Adrenal gland (tissue), 12 donors: ENCODE measurements around the gene SPHKAP. TPM values are rescaled to one million over a fixed set of nuclear protein-coding genes. Genes with fewer than 3 reads are reported as not detected.

Experiments used
- DNase-seq, 7 donors: peaks; one replicate each; pipeline ENCODE4 v3.0.0-alpha.2; 2019 to 2020
- H3K27ac ChIP-seq, 5 donors: fragments of 200-600 bp; sonication (generic) in 4 of 5; 1 replicate in 3 of 5; 2 replicates in 2 of 5; pipeline versions ENCODE4 v1.5.1 to v1.8.0; 2016 to 2020; ENCODE audit warnings: mild to moderate bottlenecking in 1 of 5
- H3K27me3 ChIP-seq: fragments of 200-600 bp; 2 replicates; pipeline ENCODE4 v1.8.0; 2021
- H3K36me3 ChIP-seq, 2 donors: fragments of 200-600 bp; replicated peaks in 1 of 2; 1 replicate in 1 of 2; 2 replicates in 1 of 2; pipeline versions ENCODE4 v1.5.1 to v1.8.0; 2018 to 2022
- H3K4me1 ChIP-seq, 2 donors: fragments of 200-600 bp; replicated peaks in 1 of 2; 1 replicate in 1 of 2; 2 replicates in 1 of 2; pipeline versions ENCODE4 v1.5.1 to v1.8.0; 2018 to 2021
- H3K4me3 ChIP-seq, 4 donors: fragments of 200-600 bp; sonication (generic) in 3 of 4; one replicate each; pipeline ENCODE4 v1.5.1; 2016 to 2018
- H3K9me3 ChIP-seq, 3 donors: fragments of 200-600 bp; sonication (generic) in 1 of 3; replicated peaks in 1 of 3; 1 replicate in 2 of 3; 2 replicates in 1 of 3; pipeline versions ENCODE4 v1.5.1 to v1.8.0; 2016 to 2021
- POLR2A ChIP-seq, 2 donors: fragments of 450-650 bp; IDR thresholded peaks; one replicate each; pipeline ENCODE4 v1.6.1; 2017; ENCODE audit warnings: antibody characterized with exemption in 2 of 2, mild to moderate bottlenecking in 2 of 2, moderate library complexity in 1 of 2
- WGBS, 4 donors: extraction: QIAGEN DNeasy Blood & Tissue Kit in 2 of 4; methylation state at CpG; one replicate each; pipeline versions ENCODE4 v1.1.5 to v1.1.7; 2013 to 2017; 5-methylcytosine and 5-hydroxymethylcytosine counted together
- intact Hi-C, 2 donors: fragments of 100-400 bp; cut with DNase I; formaldehyde crosslinking; loops; one replicate each; pipeline versions ENCODE4 v1.14.1 to v1.15.0; 2022 to 2023
- polyA plus RNA-seq, 3 donors: library from polyadenylated mRNA; stranded (reverse); fragments of 200-250 nt in 2 of 3; fragments of 350-450 nt in 1 of 3; fragmentation: Illumina TruSeq in 1 of 3; extraction: RNeasy Lipid Tissue Mini Kit (QIAGEN cat#74804) in 1 of 3; gene quantifications; one replicate each; pipeline ENCODE4 v1.2.3, GENCODE V29; 2013 to 2014
- total RNA-seq, 9 donors: library from RNA; depleted of rRNA in 4 of 9; stranded (reverse); fragments of >200 nt in 4 of 9; fragments of 120-200 nt in 1 of 9; fragmentation: NEBNext Ultra II Directional in 1 of 9; extraction: Animal tissue kit (Norgen Biotek cat#: 25700) in 1 of 9; gene quantifications; one replicate each; pipeline versions ENCODE4 v1.1.0 to v1.2.4, GENCODE V29; 2013 to 2023
- TF ChIP-seq, protein P1 (sequence below), 6 experiments: fragments of 450-650 bp in 4 of 6; fragments of 200-600 bp in 2 of 6; sonication (generic) in 1 of 6; IDR thresholded peaks; 1 replicate in 5 of 6; 2 replicates in 1 of 6; pipeline versions ENCODE4 v1.5.1 to v1.8.0; 2016 to 2021; ENCODE audit warnings: antibody characterized with exemption in 6 of 6, mild to moderate bottlenecking in 2 of 6, moderate library complexity in 1 of 6
- donor health status: healthy with polysubstance abuse.
- donor health status: Bipolar disorder and iron deficiency.
- donor health status: DM: yes; HTN: yes; CAD: no.
- donor health status: DM: no; HTN: no; CAD: no.
- donor health status: DM: no; HTN: no; CAD: no.
- donor health status: DM: yes; HTN: yes; CAD: no.

The SPHKAP gene
- total and polyA plus RNA-seq, 12 donors = under 0.01 to 0.17 (median 0.06) TPM; not detected in 8

DNA sequence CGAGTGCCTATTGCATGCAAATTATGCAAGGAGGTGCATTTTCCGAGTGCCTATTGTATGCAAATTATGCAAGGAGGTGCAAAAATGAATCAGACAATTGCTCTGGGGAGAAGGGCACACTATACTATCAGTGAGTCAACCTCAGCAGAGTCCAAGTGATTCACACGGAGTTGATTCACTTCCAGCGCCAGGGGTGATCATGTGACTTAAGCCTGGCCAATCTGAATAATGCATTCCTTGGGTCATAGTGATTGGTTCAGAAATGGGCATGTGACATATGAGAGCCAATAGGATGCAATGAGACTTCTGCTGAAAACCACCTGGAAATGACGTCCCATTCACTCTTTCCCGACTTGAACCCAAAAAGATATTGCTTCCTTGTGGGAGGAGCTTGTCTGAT, 157.9 kb downstream of the SPHKAP start:
- TF ChIP-seq POLR2A (IDR thresholded peaks at IDR 0.05) = no peak
- TF ChIP-seq, protein P1, sequence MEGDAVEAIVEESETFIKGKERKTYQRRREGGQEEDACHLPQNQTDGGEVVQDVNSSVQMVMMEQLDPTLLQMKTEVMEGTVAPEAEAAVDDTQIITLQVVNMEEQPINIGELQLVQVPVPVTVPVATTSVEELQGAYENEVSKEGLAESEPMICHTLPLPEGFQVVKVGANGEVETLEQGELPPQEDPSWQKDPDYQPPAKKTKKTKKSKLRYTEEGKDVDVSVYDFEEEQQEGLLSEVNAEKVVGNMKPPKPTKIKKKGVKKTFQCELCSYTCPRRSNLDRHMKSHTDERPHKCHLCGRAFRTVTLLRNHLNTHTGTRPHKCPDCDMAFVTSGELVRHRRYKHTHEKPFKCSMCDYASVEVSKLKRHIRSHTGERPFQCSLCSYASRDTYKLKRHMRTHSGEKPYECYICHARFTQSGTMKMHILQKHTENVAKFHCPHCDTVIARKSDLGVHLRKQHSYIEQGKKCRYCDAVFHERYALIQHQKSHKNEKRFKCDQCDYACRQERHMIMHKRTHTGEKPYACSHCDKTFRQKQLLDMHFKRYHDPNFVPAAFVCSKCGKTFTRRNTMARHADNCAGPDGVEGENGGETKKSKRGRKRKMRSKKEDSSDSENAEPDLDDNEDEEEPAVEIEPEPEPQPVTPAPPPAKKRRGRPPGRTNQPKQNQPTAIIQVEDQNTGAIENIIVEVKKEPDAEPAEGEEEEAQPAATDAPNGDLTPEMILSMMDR (IDR thresholded peaks at IDR 0.05) = no peak
- no peaks in the 10 kb centered on the region for H3K36me3 ChIP-seq
- intact Hi-C loops = no loop called here
- DNase-seq = peak in 2 of 7 donors; percentile 28 to 34
- 59 to 75% (median 65%) methylated on average over 6 of the region's 6 CpGs for WGBS, 4 donors
- H3K27me3 ChIP-seq = no peaks in the 10 kb centered on the region
- no peak overlapping the region for H3K4me3 ChIP-seq
- H3K4me1 ChIP-seq = no peaks in the 10 kb centered on the region
- no peaks in the 10 kb centered on the region for H3K9me3 ChIP-seq
- no peak overlapping the region for H3K27ac ChIP-seq

DNA sequence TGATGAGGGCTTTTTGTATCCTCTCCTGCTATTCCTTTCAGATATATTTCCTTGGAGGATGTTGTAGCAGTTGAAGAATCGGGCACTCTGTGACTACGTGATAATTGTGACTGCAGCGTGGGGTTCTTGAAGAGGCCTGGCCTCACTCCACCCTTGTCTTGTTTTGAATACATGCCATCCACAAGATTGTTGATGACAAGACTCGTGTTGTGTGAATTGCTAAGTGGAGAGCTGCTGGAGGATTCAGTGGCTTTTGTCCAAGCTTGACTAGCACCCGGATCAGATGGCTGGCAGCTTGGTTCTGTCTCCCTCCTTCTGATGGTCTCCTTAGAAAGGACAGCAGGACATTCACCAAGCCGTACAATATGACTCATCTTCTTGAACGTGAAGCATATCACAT, 163.2 kb downstream of the SPHKAP start:
- H3K27me3 ChIP-seq = no peaks in the 10 kb centered on the region
- no peaks in the 10 kb centered on the region for H3K4me1 ChIP-seq
- TF ChIP-seq, protein P1 (IDR thresholded peaks at IDR 0.05) = no peak
- TF ChIP-seq POLR2A (IDR thresholded peaks at IDR 0.05) = no peak
- H3K36me3 ChIP-seq = no peaks in the 10 kb centered on the region
- no peak for DNase-seq
- no peak overlapping the region for H3K4me3 ChIP-seq
- H3K9me3 ChIP-seq = no peaks in the 10 kb centered on the region
- intact Hi-C loops = no loop called here
- no peak overlapping the region for H3K27ac ChIP-seq
- WGBS, 4 donors = 83 to 92% (median 89%) methylated on average over 7 of the region's 7 CpGs

DNA sequence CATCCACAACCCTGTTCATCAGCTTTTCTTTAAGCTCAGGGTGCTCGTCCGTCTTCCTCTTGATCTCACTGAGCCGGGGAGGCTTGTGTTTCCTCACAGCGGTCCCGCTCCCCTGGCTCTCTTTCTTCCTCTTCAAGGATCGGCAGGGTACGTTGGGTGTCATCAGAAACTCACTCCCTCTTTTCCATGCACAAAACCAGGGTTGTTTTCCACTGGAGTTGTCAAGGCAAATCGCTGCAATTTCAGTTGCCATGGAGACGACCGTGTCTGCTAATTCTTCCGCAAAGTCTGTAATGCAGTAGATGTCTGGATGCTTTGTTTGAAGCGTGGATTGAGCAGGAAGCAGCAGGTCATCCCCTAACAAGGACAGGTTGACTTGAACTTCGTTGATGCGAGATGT, 163.7 kb downstream of the SPHKAP start:
- no peak for TF ChIP-seq POLR2A (IDR thresholded peaks at IDR 0.05)
- TF ChIP-seq, protein P1 (IDR thresholded peaks at IDR 0.05) = no peak
- no peak overlapping the region for H3K27ac ChIP-seq
- no peaks in the 10 kb centered on the region for H3K27me3 ChIP-seq
- H3K4me1 ChIP-seq = no peaks in the 10 kb centered on the region
- 85 to 89% (median 89%) methylated on average over 13 to 14 of the region's 14 CpGs for WGBS, 4 donors
- H3K36me3 ChIP-seq = no peaks in the 10 kb centered on the region
- no peak for DNase-seq
- intact Hi-C loops = no loop called here
- no peak overlapping the region for H3K4me3 ChIP-seq
- H3K9me3 ChIP-seq = no peaks in the 10 kb centered on the region

DNA sequence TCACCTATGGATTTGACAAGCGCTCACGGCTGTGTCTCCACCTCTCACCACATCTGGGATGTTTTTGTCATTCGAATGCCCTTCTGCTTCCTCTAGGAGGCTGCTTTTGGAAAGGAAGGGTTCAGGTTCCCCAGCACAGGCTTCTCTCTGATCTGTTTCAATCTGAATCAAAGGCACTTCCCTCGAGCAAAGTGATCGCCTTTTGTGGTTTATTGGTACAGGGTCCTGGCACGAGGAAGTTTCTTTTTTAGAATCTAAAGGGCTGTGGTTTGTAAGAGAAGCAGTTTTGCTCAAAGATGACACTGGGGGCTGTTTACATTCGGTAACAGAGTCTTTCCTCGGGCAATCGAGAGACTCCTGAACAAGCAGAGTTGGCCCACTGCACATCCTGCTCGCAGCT, 165.1 kb downstream of the SPHKAP start:
- Histone ChIP-seq H3K9me3 (no peaks in the 10 kb centered on the region), H3K4me1 (no peaks in the 10 kb centered on the region), H3K4me3 (no peak overlapping the region), H3K36me3 (no peaks in the 10 kb centered on the region), H3K27ac (no peak overlapping the region), H3K27me3 (no peaks in the 10 kb centered on the region)
- intact Hi-C loops = no loop called here
- TF ChIP-seq POLR2A (IDR thresholded peaks at IDR 0.05) = no peak
- TF ChIP-seq, protein P1 (IDR thresholded peaks at IDR 0.05) = no peak
- no peak for DNase-seq
- 70 to 74% (median 72%) methylated on average over 10 of the region's 10 CpGs for WGBS, 4 donors
